GM19023 (cell line): ENCODE measurements around the gene KASH5.
"Not testable (repeated sequence)": the region's sequence is repeated elsewhere in the genome, so short reads cannot be mapped to it uniquely, and the experiment has no call there.

ENCODE experiments used
- ATAC-seq: cut with Tn5 transposase; IDR thresholded peaks from one replicate; pipeline ENCODE4 v1.9.1; 2021; ENCODE audit warnings: mild to moderate bottlenecking, moderate library complexity; ENCODE audit not compliant: unreplicated experiment

The KASH5 gene

GRCh38 chr19:49453013-49453756 lies 65.1 kb downstream of the KASH5 start, which contains the start of gene ALDH16A1:
Gene ALDH16A1, plus strand, starts transcription at chr19:49453225. Its CDS starts 107 bp downstream, at chr19:49453332.
- peak; percentile 84 for ATAC-seq

GRCh38 chr19:49453757-49454240 lies 65.8 kb downstream of the KASH5 start:
- ATAC-seq = peak; percentile 0

- ATAC-seq = no peak
Measured at GRCh38 chr19:49455773-49456172, 67.7 kb downstream of the KASH5 start.

- ATAC-seq = no peak
Measured at GRCh38 chr19:49456326-49456725, 68.3 kb downstream of the KASH5 start.

GRCh38 chr19:49458567-49458903 lies 70.5 kb downstream of the KASH5 start:
- no peak for ATAC-seq

GRCh38 chr19:49459388-49459787 lies 71.3 kb downstream of the KASH5 start:
- no peak for ATAC-seq

GRCh38 chr19:49461130-49461529 lies 73.1 kb downstream of the KASH5 start:
- ATAC-seq = not testable (repeated sequence)

- no peak for ATAC-seq
Measured at GRCh38 chr19:49461656-49462055, 73.6 kb downstream of the KASH5 start.

GRCh38 chr19:49462492-49462891 lies 74.4 kb downstream of the KASH5 start:
- no peak for ATAC-seq

- ATAC-seq = no peak
Measured at GRCh38 chr19:49463960-49464740, 76.1 kb downstream of the KASH5 start.

- no peak for ATAC-seq
Measured at GRCh38 chr19:49465371-49465770, 77.3 kb downstream of the KASH5 start.
